ENCODE results near the gene CHTF18. TPM values are rescaled to one million over a fixed set of nuclear protein-coding genes. Genes with fewer than 3 reads are reported as not detected.

The CHTF18 gene
- total RNA-seq, 1 experiment from 2014 or later = 154 TPM

DNA sequence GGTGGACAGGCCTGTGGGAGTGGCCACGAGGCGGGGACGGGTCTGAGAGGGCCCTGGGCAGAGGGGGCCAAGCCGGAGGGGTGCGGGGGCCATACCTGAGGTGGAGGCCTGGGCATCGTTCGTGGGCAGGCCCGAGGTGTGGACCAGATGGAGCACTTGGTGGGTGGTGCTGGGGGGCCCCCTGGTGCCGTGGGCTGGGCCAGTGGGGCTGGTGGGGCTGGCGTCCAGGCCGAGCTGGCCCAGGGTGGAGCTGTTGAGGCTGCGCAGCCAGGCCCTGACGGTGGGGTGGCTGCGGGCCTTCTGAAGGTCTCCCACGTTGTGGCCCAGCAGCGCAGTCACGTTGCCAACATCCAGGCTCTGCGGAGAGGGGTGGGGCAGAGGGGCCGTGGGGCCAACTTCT lies 18.5 kb upstream of the CHTF18 start:
- H3K4me3 Mint-ChIP-seq (ENCODE audit: low read depth, unreplicated experiment) = no peak overlapping the region
- no peak for TF ChIP-seq CTCF (IDR thresholded peaks at IDR 0.05; ENCODE audit: unreplicated experiment)
- no peaks in the 10 kb centered on the region for H3K9me3 Mint-ChIP-seq (ENCODE audit: low read depth, unreplicated experiment)
- no TSS peak for BruUV-seq (replicated peaks)
- no peak overlapping the region for H3K27ac Mint-ChIP-seq (ENCODE audit: unreplicated experiment)
- H3K36me3 Mint-ChIP-seq (ENCODE audit: insufficient read depth, unreplicated experiment) = peaks cover 4% of the 10 kb centered on the region
- DNase-seq = no peak
- peaks cover 21% of the 10 kb centered on the region for H3K27me3 Mint-ChIP-seq (ENCODE audit: unreplicated experiment)
- no peaks in the 10 kb centered on the region for H3K4me1 Mint-ChIP-seq (ENCODE audit: low read depth, unreplicated experiment)
- CTCF ChIA-PET = no interaction called here
- intact Hi-C loops (cut with micrococcal nuclease; ENCODE audit: unreplicated experiment) = no loop called here

DNA sequence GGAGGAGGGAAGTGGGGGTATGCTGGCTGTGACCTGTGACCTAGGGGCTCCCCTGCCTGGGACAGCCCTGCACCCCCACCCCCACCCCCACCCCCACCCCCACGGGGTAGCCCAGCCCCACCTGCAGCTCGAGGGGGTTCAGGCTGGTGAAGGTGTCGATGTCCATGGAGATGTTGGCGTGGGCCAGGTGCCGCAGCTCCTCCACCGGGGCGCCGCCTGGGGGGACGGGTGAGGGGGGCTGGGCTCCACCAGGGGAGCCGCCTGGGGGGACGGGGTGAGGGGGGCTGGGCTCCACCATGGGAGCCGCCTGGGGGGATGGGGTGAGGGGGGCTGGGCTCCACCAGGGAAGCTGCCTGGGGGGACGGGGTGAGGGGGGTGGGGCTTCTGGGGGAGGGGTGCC lies 18.0 kb upstream of the CHTF18 start:
- no peak overlapping the region for H3K27ac Mint-ChIP-seq (ENCODE audit: unreplicated experiment)
- peaks cover 23% of the 10 kb centered on the region for H3K27me3 Mint-ChIP-seq (ENCODE audit: unreplicated experiment)
- no TSS peak for BruUV-seq (replicated peaks)
- peaks cover 4% of the 10 kb centered on the region for H3K36me3 Mint-ChIP-seq (ENCODE audit: insufficient read depth, unreplicated experiment)
- no peaks in the 10 kb centered on the region for H3K9me3 Mint-ChIP-seq (ENCODE audit: low read depth, unreplicated experiment)
- no peak for DNase-seq
- intact Hi-C loops (cut with micrococcal nuclease; ENCODE audit: unreplicated experiment) = no loop called here
- H3K4me1 Mint-ChIP-seq (ENCODE audit: low read depth, unreplicated experiment) = no peaks in the 10 kb centered on the region
- TF ChIP-seq CTCF (IDR thresholded peaks at IDR 0.05; ENCODE audit: unreplicated experiment) = no peak
- CTCF ChIA-PET = no interaction called here
- H3K4me3 Mint-ChIP-seq (ENCODE audit: low read depth, unreplicated experiment) = no peak overlapping the region

- BruUV-seq (replicated peaks) = no TSS peak
- Mint-ChIP-seq H3K4me1 (ENCODE audit: low read depth, unreplicated experiment) (peaks cover 6% of the 10 kb centered on the region), H3K9me3 (ENCODE audit: low read depth, unreplicated experiment) (no peaks in the 10 kb centered on the region), H3K4me3 (ENCODE audit: low read depth, unreplicated experiment) (no peak overlapping the region), H3K36me3 (ENCODE audit: insufficient read depth, unreplicated experiment) (peaks cover 4% of the 10 kb centered on the region), H3K27me3 (ENCODE audit: unreplicated experiment) (peaks cover 38% of the 10 kb centered on the region), H3K27ac (ENCODE audit: unreplicated experiment) (no peak overlapping the region)
- intact Hi-C loops (cut with micrococcal nuclease; ENCODE audit: unreplicated experiment) = no loop called here
- no peak for TF ChIP-seq CTCF (IDR thresholded peaks at IDR 0.05; ENCODE audit: unreplicated experiment)
- no peak for DNase-seq
- CTCF ChIA-PET = interaction anchor here (0.7 kb wide), 3 partner anchors 12 to 429 kb away, joined by 4 to 5 read pairs (median 5); no protein-coding TSS in a partner anchor
These were observed 15.5 kb upstream of the CHTF18 start for GRCh38 chr16:772959-773358.

- no TSS peak for BruUV-seq (replicated peaks)
- Mint-ChIP-seq H3K9me3 (ENCODE audit: low read depth, unreplicated experiment) (no peaks in the 10 kb centered on the region), H3K27ac (ENCODE audit: unreplicated experiment) (no peak overlapping the region), H3K4me1 (ENCODE audit: low read depth, unreplicated experiment) (peaks cover 8% of the 10 kb centered on the region), H3K27me3 (ENCODE audit: unreplicated experiment) (peaks cover 38% of the 10 kb centered on the region), H3K36me3 (ENCODE audit: insufficient read depth, unreplicated experiment) (no peaks in the 10 kb centered on the region), H3K4me3 (ENCODE audit: low read depth, unreplicated experiment) (no peak overlapping the region)
- TF ChIP-seq CTCF (IDR thresholded peaks at IDR 0.05; ENCODE audit: unreplicated experiment) = no peak
- CTCF ChIA-PET = interaction anchor here (0.9 kb wide), 1 partner anchor 61 kb away, joined by 5 read pairs; no protein-coding TSS in a partner anchor
- DNase-seq = peak; percentile 60
- intact Hi-C loops (cut with micrococcal nuclease; ENCODE audit: unreplicated experiment) = no loop called here
These were observed 14.1 kb upstream of the CHTF18 start for GRCh38 chr16:774086-775001.
